Urinary bladder (tissue), 4 donors: Measurements from ENCODE around the gene CBFA2T3. TPM values are rescaled to one million over a fixed set of nuclear protein-coding genes. Genes with fewer than 3 reads are reported as not detected.
"Not testable (repeated sequence)": the region's sequence is repeated elsewhere in the genome, so short reads cannot be mapped to it uniquely, and the experiment has no call there.

ENCODE experiments used
- DNase-seq: peaks from one replicate; pipeline ENCODE4 v3.0.0-alpha.2; 2015; ENCODE audit errors: extremely low spot score
- H3K27ac ChIP-seq: one replicate; pipeline ENCODE4 v1.5.1; 2013; ENCODE audit warnings: low read depth, mild to moderate bottlenecking, moderate library complexity
- H3K36me3 ChIP-seq: one replicate; pipeline ENCODE4 v1.6.1; 2013; ENCODE audit warnings: mild to moderate bottlenecking, moderate library complexity; ENCODE audit not compliant: insufficient read depth
- H3K4me1 ChIP-seq: one replicate; pipeline ENCODE4 v1.6.1; 2013; ENCODE audit warnings: mild to moderate bottlenecking, moderate library complexity; ENCODE audit not compliant: insufficient read depth
- H3K4me3 ChIP-seq: one replicate; pipeline ENCODE4 v1.5.1; 2013; ENCODE audit warnings: low read depth, low read length
- WGBS: extraction: QIAGEN DNeasy Blood & Tissue Kit; methylation state at CpG from one replicate; pipeline ENCODE4 v1.1.7; 2013; 5-methylcytosine and 5-hydroxymethylcytosine counted together
- polyA plus RNA-seq: library from polyadenylated mRNA; stranded (reverse); fragments of 200-250 nt; gene quantifications from one replicate; pipeline ENCODE4 v1.2.3, GENCODE V29; 2013
- total RNA-seq: library from RNA; depleted of rRNA; stranded (reverse); fragments of >200 nt; gene quantifications from one replicate; pipeline ENCODE4 v1.2.3, GENCODE V29; 2014
- donor health status: healthy with polysubstance abuse.
- donor health status: healthy.

CBFA2T3 gene
- total and polyA plus RNA-seq, 2 donors, result 1.5 to 6.2 TPM

GRCh38 chr16:89007371-89008249, 30.6 kb upstream of the CBFA2T3 start:
- WGBS, result 49% methylated on average over 9 of the region's 9 CpGs
- no peak overlapping the region for H3K27ac ChIP-seq
- H3K4me3 ChIP-seq, result no peak overlapping the region
- H3K36me3 ChIP-seq, result no peaks in the 10 kb centered on the region
- DNase-seq, result no peak
- H3K4me1 ChIP-seq, result no peaks in the 10 kb centered on the region

- no peak for DNase-seq
Observed at GRCh38 chr16:89006036-89006752, 29.2 kb upstream of the CBFA2T3 start.

GRCh38 chr16:89005201-89006035, 28.4 kb upstream of the CBFA2T3 start:
- Histone ChIP-seq H3K36me3 (no peaks in the 10 kb centered on the region), H3K27ac (no peak overlapping the region), H3K4me3 (no peak overlapping the region), H3K4me1 (no peaks in the 10 kb centered on the region)
- 81% methylated on average over 23 of the region's 23 CpGs for WGBS
- DNase-seq, result no peak

More at GRCh38 chr16:89006036-89006752, 29.2 kb upstream of the CBFA2T3 start:
- Histone ChIP-seq H3K36me3 (no peaks in the 10 kb centered on the region), H3K4me1 (no peaks in the 10 kb centered on the region), H3K27ac (no peak overlapping the region), H3K4me3 (no peak overlapping the region)
- WGBS, result 83% methylated on average over 24 of the region's 24 CpGs

- H3K36me3 ChIP-seq, result no peaks in the 10 kb centered on the region
- H3K4me1 ChIP-seq, result no peaks in the 10 kb centered on the region
- WGBS, result 25% methylated on average over 34 of the region's 34 CpGs
- H3K27ac ChIP-seq, result no peak overlapping the region
- no peak for DNase-seq
- no peak overlapping the region for H3K4me3 ChIP-seq
Observed at GRCh38 chr16:89004209-89004831, 27.3 kb upstream of the CBFA2T3 start.

GRCh38 chr16:89003831-89004208, 26.8 kb upstream of the CBFA2T3 start:
- H3K27ac ChIP-seq, result no peak overlapping the region
- WGBS, result 9% methylated on average over 11 of the region's 11 CpGs
- H3K36me3 ChIP-seq, result no peaks in the 10 kb centered on the region
- H3K4me3 ChIP-seq, result no peak overlapping the region
- no peak for DNase-seq
- H3K4me1 ChIP-seq, result no peaks in the 10 kb centered on the region

GRCh38 chr16:89002851-89003830, 26.1 kb upstream of the CBFA2T3 start:
- 57% methylated on average over 47 of the region's 47 CpGs for WGBS
- H3K4me1 ChIP-seq, result no peaks in the 10 kb centered on the region
- no peaks in the 10 kb centered on the region for H3K36me3 ChIP-seq
- no peak overlapping the region for H3K27ac ChIP-seq
- DNase-seq, result no peak
- H3K4me3 ChIP-seq, result no peak overlapping the region

- not testable (repeated sequence) for H3K4me3 ChIP-seq, H3K36me3 ChIP-seq, H3K27ac ChIP-seq, H3K4me1 ChIP-seq, DNase-seq
- 81% methylated on average over 19 of the region's 19 CpGs for WGBS
Observed at GRCh38 chr16:89002081-89002480, 25.1 kb upstream of the CBFA2T3 start.

GRCh38 chr16:89001117-89002027, 24.4 kb upstream of the CBFA2T3 start:
- DNase-seq, result no peak
- no peak overlapping the region for H3K27ac ChIP-seq
- 43% methylated on average over 30 of the region's 30 CpGs for WGBS
- H3K4me3 ChIP-seq, result no peak overlapping the region
- no peaks in the 10 kb centered on the region for H3K36me3 ChIP-seq
- H3K4me1 ChIP-seq, result no peaks in the 10 kb centered on the region

- H3K27ac ChIP-seq, result no peak overlapping the region
- 83% methylated on average over 36 of the region's 36 CpGs for WGBS
- no peak for DNase-seq
- no peak overlapping the region for H3K4me3 ChIP-seq
- H3K4me1 ChIP-seq, result no peaks in the 10 kb centered on the region
- H3K36me3 ChIP-seq, result no peaks in the 10 kb centered on the region
Observed at GRCh38 chr16:89000207-89000959, 23.4 kb upstream of the CBFA2T3 start.

- no peak for DNase-seq
- H3K4me1 ChIP-seq, result no peaks in the 10 kb centered on the region
- WGBS, result 29% methylated on average over 23 of the region's 39 CpGs
- H3K4me3 ChIP-seq, result no peak overlapping the region
- no peak overlapping the region for H3K27ac ChIP-seq
- H3K36me3 ChIP-seq, result no peaks in the 10 kb centered on the region
Observed at GRCh38 chr16:88999457-89000206, 22.6 kb upstream of the CBFA2T3 start.
